GM21717 (cell line): ENCODE measurements around the gene CEP290.

Source experiments
- ATAC-seq: cut with Tn5 transposase; IDR thresholded peaks from one replicate; pipeline ENCODE4 v1.9.1; 2021; ENCODE audit warnings: mild to moderate bottlenecking, moderate library complexity; ENCODE audit not compliant: unreplicated experiment

CEP290 gene

GRCh38 chr12:88141774-88142609, at the start of gene CEP290, which contains the start of gene TMTC3:
Gene CEP290, minus strand, starts transcription at chr12:88142088. Its CDS starts 781 bp downstream, at chr12:88141307.
Gene TMTC3, plus strand, starts transcription at chr12:88142307. Its CDS starts 6,009 bp downstream, at chr12:88148316.
- peak; percentile 97 for ATAC-seq

DNA sequence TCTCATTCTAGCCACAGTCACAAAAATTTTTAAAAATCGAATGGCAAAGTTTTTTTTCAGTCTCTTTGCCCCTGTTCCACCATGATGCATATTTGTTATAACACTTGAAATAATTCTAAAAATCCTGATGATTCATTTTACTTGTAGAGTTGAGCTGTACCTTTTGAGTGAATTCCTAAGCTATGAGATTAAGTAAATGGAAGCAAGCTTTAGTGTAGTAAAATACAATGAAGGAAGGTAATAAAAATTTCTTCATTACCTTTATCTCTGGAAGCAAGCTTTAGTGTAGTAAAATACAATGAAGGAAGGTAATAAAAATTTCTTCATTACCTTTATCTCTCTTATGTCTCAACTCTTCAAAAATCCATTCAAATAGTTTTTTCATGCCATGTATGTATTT, 46.3 kb upstream of the CEP290 start:
- no peak for ATAC-seq

DNA sequence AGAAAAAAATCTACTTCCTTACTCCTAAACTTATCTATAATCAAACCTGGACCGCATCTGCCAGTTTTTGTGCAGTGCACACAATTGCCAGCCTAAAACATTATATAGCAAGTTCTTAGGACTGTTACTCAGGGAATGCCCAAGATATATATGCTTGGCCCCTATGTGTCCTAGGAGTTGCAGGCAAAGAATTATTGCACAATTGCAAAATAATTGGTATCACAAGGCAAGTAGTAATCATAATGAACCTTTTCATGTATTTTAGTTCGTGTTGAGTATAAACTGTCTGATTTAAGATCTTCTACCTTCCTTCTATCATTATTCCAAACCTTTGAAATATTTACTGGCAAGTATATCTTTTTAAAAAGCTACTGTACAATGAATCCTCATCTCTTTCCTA, 45.7 kb upstream of the CEP290 start:
- no peak for ATAC-seq

GRCh38 chr12:88185988-88186387, 44.1 kb upstream of the CEP290 start:
- ATAC-seq, result peak; percentile 84

DNA sequence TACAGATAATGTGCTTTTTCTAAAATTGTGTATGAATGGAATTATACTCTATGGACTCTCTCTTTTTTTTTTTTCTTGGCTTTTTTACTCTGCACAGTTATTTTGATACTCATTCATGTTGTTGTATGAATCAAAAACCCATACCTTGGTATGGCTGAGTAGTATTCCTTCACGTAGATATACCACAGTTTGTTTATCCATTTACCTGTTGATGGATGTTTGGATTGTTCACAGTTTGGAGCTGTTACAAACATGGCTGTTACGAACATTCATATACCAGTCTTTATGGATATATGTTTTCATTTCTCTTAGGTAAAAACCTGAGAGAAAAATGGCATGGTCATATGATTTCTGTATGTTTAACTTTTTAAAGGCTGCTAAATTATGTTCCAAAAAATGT, 43.4 kb upstream of the CEP290 start:
- ATAC-seq, result no peak

DNA sequence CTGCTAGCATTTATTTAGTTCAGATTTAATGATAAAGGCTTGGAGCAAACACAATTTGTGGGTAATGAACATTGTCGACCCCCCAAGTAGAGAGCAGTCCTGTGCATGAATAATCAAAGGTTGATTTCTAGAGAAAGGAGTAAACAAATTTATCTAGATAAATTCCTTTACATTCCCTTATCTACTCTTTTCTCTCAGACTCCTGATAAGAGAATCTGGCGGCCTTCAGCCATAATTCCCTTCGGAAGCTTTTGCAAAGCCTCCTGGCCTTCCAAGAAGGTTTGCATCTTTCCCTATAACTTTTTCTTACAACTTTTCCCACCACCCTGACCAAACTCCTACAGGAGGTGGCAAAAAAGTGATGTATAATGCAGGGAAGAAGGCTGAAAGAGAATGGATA, 42.3 kb upstream of the CEP290 start:
- no peak for ATAC-seq

DNA sequence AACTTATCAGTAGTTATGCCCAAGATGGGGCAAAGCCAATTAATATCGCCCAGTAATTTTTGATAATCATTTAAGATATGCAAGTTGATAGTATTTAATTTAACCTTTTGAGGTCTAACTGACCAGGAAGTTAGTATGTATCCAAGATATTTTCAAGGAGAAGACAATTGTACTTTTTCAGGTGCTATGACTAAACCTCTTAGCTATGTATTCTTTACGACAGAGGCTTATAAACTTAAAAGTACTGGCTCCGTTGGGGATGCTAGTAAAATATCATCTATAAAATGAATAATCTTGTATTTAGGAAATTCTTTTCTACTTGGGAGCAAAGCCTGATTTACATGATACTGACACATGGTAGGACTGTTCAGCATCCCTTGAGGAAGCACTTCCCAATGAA, 40.5 kb upstream of the CEP290 start:
- ATAC-seq, result no peak

DNA sequence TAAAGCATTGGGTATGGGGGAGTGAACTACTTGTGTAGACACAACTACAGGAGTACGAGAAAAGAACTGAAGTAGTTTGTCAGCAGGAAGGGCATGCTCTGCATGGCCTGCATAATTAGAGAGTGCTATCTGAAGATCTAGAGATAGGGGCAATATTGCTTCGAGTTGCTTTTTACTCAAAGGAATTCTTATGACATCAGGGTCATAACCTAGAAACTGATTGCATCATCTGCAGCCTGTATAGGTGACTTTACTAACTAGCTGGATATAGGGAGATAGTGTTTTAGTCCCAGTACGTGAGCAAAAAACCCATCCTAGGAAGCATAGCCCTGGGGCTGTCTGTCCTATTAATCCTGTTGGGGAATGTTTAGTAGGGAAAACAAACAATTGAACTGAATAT, 40.0 kb upstream of the CEP290 start:
- ATAC-seq, result no peak

DNA sequence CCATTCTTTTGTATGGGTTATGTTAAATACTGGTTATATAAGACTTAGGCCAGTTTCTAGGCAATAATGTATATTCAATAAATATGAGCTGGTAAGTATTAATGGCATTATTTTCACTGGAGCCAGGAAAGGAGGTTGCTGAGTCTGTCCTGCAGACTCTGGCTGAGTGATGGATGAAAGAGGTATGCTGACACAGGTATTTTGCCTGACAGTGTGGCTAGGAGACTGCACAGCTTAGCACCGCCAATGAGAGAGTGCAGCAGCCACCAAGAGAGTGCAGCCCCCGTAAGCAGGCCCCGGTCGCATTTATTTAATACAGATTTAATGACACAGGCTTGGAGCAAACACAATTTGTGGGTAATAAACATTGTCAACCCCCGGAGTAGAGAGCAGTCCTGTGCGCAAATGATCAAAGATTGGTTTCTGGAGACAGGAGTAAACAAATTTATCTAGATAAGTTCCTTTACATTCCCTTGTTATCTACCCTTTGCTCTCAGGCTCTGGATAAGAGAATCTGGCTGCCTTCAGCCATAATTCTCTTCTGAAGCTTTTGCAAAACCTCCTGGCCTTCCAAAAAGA, 37.6 kb upstream of the CEP290 start:
- ATAC-seq, result no peak

- ATAC-seq, result no peak
These were observed 33.7 kb upstream of the CEP290 start for GRCh38 chr12:88175544-88175943.

DNA sequence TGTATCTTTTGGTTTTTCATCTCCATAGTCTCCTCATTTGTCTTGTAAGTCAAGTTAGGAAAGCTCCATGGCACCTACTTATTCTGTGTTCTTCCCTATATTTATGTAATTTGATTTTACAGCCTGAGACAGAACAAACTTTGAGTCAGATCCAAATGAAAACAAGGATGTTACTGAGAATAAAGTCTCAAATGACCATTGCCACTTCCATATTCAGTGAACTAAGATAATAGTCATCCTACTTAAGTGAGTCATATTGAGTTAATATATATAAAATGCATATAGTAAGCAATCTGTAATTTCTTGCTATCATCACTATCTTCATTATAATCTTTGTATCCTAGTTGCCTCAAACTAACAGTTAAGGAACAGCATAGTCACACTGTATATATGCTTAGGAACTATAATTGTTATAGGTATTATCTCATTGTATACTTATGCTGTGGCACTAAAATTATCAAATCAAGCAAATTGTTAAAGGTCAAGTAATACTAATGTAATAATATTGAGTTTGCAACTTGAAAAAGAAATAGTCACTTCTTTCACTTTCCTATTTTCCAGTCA, 31.0 kb upstream of the CEP290 start:
- ATAC-seq, result no peak

GRCh38 chr12:88167384-88167783, 25.5 kb upstream of the CEP290 start:
- no peak for ATAC-seq

GRCh38 chr12:88166179-88166578, 24.3 kb upstream of the CEP290 start:
- ATAC-seq, result no peak

- no peak for ATAC-seq
These were observed 21.5 kb upstream of the CEP290 start for GRCh38 chr12:88163371-88163770.

- no peak for ATAC-seq
These were observed 14.3 kb upstream of the CEP290 start for GRCh38 chr12:88156075-88156654.

- no peak for ATAC-seq
These were observed 12.1 kb upstream of the CEP290 start for GRCh38 chr12:88153959-88154358.

- no peak for ATAC-seq
These were observed 8.2 kb upstream of the CEP290 start for GRCh38 chr12:88150063-88150462.

DNA sequence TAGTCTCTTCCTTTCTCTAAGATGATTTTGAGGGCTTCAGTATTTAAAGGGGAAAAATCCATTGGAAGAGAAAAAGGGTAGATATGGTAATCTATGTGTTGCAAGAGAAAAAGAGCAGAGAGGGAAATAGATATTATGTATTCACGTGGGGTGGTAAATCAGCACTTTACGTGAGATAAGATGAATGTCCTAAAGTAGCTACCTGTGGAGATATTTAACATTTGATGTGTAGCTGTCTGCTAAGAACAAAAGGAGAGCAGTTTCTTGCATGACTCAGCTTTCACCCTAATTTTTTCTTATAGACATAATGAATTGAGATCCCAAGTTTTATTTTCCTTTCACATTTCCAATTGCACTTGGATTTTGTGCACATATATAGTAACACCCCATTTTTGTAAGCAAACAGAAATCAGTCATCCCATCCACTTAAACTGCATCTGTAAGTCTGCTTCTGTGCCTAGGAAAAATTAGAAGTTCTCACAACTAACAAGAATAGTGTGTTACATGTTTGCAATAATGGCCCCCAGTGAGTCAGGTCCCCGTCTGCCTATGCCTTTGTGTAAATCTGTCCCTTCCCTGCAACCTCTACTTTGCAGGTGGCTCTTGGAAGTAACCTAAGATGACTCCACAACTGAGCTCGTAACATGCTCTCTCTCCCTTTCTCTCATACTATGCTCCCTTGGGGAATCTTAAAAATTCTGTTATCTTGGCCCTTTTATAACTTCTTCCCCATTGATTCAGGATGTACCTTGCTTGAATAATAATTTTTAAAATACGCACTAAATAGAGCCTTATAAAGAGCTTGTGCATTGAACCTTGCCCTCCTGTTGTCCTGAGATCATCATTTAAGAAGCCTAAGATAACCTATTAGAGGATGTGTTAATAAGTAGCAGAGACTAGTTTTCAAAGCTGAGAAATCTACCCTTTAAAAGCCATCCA, 3.9 kb upstream of the CEP290 start:
- ATAC-seq, result no peak

- ATAC-seq, result no peak
These were observed 2.9 kb upstream of the CEP290 start for GRCh38 chr12:88144546-88145468.

GRCh38 chr12:88144037-88144436, 2.1 kb upstream of the CEP290 start:
- no peak for ATAC-seq
